ENCODE data around the gene PARD3B. TPM values are rescaled to one million over a fixed set of nuclear protein-coding genes. Genes with fewer than 3 reads are reported as not detected.

PARD3B gene
- total and polyA plus RNA-seq, 2 donors (not counting 1 experiment from before 2014, with no cell fraction given): 7.4 to 20.6 TPM

- no peak for DNase-seq (ENCODE audit: low read depth in 2 of 2)
- Histone ChIP-seq H3K9me3 (ENCODE audit: control insufficient read depth, insufficient read depth, low read depth, low read length) (no peaks in the 10 kb centered on the region), H3K36me3 (ENCODE audit: control insufficient read depth, insufficient read depth, low read length) (no peaks in the 10 kb centered on the region), H3K79me2 (ENCODE audit: control insufficient read depth, insufficient read depth, low read length) (no peaks in the 10 kb centered on the region), H3K4me3 (replicated peaks in 1 of 4; ENCODE audit: control extremely low read depth in 1 of 4, insufficient read depth in 1 of 4, low read depth in 3 of 4, low read length in 4 of 4) (no peak overlapping the region), H3K4me1 (ENCODE audit: control insufficient read depth, extremely low read depth, insufficient read depth, low read length) (no peaks in the 10 kb centered on the region), H3K9ac (ENCODE audit: insufficient read depth, low read length) (no peak overlapping the region), H3K27ac (ENCODE audit: insufficient read depth, low read length) (no peak overlapping the region), H4K20me1 (ENCODE audit: control insufficient read depth, extremely low read depth, insufficient read depth, low read length) (no peaks in the 10 kb centered on the region), H2AFZ (ENCODE audit: low read length) (no peak overlapping the region), H3K27me3 (ENCODE audit: control insufficient read depth, insufficient read depth, low read length) (no peaks in the 10 kb centered on the region), H3K4me2 (ENCODE audit: extremely low read depth, insufficient read depth, low read length) (no peak overlapping the region)
- TF ChIP-seq, protein P1, sequence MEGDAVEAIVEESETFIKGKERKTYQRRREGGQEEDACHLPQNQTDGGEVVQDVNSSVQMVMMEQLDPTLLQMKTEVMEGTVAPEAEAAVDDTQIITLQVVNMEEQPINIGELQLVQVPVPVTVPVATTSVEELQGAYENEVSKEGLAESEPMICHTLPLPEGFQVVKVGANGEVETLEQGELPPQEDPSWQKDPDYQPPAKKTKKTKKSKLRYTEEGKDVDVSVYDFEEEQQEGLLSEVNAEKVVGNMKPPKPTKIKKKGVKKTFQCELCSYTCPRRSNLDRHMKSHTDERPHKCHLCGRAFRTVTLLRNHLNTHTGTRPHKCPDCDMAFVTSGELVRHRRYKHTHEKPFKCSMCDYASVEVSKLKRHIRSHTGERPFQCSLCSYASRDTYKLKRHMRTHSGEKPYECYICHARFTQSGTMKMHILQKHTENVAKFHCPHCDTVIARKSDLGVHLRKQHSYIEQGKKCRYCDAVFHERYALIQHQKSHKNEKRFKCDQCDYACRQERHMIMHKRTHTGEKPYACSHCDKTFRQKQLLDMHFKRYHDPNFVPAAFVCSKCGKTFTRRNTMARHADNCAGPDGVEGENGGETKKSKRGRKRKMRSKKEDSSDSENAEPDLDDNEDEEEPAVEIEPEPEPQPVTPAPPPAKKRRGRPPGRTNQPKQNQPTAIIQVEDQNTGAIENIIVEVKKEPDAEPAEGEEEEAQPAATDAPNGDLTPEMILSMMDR (conservative IDR thresholded peaks at IDR 0.05 in 1 of 2, IDR thresholded peaks at IDR 0.05 in 1 of 2; ENCODE audit: low read depth in 1 of 2, low read length in 2 of 2): no peak
- TF ChIP-seq EZH2 (IDR thresholded peaks at IDR 0.05; ENCODE audit: low read length, missing control alignments): no peak
These were observed 472.6 kb downstream of the PARD3B start for GRCh38 chr2:205017912-205018311.

- H3K36me3 ChIP-seq (ENCODE audit: control insufficient read depth, insufficient read depth, low read length): no peaks in the 10 kb centered on the region
- no peak for DNase-seq (ENCODE audit: low read depth in 2 of 2)
- H3K4me2 ChIP-seq (ENCODE audit: extremely low read depth, insufficient read depth, low read length): no peak overlapping the region
- no peak overlapping the region for H3K27ac ChIP-seq (ENCODE audit: insufficient read depth, low read length)
- H3K9me3 ChIP-seq (ENCODE audit: control insufficient read depth, insufficient read depth, low read depth, low read length): no peaks in the 10 kb centered on the region
- H3K4me3 ChIP-seq (replicated peaks in 1 of 4; ENCODE audit: control extremely low read depth in 1 of 4, insufficient read depth in 1 of 4, low read depth in 3 of 4, low read length in 4 of 4): no peak overlapping the region
- H3K79me2 ChIP-seq (ENCODE audit: control insufficient read depth, insufficient read depth, low read length): no peaks in the 10 kb centered on the region
- no peaks in the 10 kb centered on the region for H3K27me3 ChIP-seq (ENCODE audit: control insufficient read depth, insufficient read depth, low read length)
- H3K4me1 ChIP-seq (ENCODE audit: control insufficient read depth, extremely low read depth, insufficient read depth, low read length): peaks cover 5% of the 10 kb centered on the region
- H3K9ac ChIP-seq (ENCODE audit: insufficient read depth, low read length): no peak overlapping the region
- no peaks in the 10 kb centered on the region for H4K20me1 ChIP-seq (ENCODE audit: control insufficient read depth, extremely low read depth, insufficient read depth, low read length)
- no peak overlapping the region for H2AFZ ChIP-seq (ENCODE audit: low read length)
- TF ChIP-seq, protein P1 (conservative IDR thresholded peaks at IDR 0.05 in 1 of 2, IDR thresholded peaks at IDR 0.05 in 1 of 2; ENCODE audit: low read depth in 1 of 2, low read length in 2 of 2): no peak
- no peak for TF ChIP-seq EZH2 (IDR thresholded peaks at IDR 0.05; ENCODE audit: low read length, missing control alignments)
These were observed 475.4 kb downstream of the PARD3B start for GRCh38 chr2:205020673-205021072.

- no peak overlapping the region for H3K9ac ChIP-seq (ENCODE audit: insufficient read depth, low read length)
These were observed 477.6 kb downstream of the PARD3B start for GRCh38 chr2:205022841-205023240.

More at GRCh38 chr2:205022841-205023240, 477.6 kb downstream of the PARD3B start:
- H3K4me3 ChIP-seq (replicated peaks in 1 of 4; ENCODE audit: control extremely low read depth in 1 of 4, insufficient read depth in 1 of 4, low read depth in 3 of 4, low read length in 4 of 4): no peak overlapping the region
- no peaks in the 10 kb centered on the region for H3K9me3 ChIP-seq (ENCODE audit: control insufficient read depth, insufficient read depth, low read depth, low read length)
- no peak for DNase-seq (ENCODE audit: low read depth in 2 of 2)
- H3K4me2 ChIP-seq (ENCODE audit: extremely low read depth, insufficient read depth, low read length): no peak overlapping the region
- no peaks in the 10 kb centered on the region for H3K36me3 ChIP-seq (ENCODE audit: control insufficient read depth, insufficient read depth, low read length)
- no peaks in the 10 kb centered on the region for H3K27me3 ChIP-seq (ENCODE audit: control insufficient read depth, insufficient read depth, low read length)
- H2AFZ ChIP-seq (ENCODE audit: low read length): no peak overlapping the region
- TF ChIP-seq, protein P1 (conservative IDR thresholded peaks at IDR 0.05 in 1 of 2, IDR thresholded peaks at IDR 0.05 in 1 of 2; ENCODE audit: low read depth in 1 of 2, low read length in 2 of 2): no peak
- no peak for TF ChIP-seq EZH2 (IDR thresholded peaks at IDR 0.05; ENCODE audit: low read length, missing control alignments)
- H3K79me2 ChIP-seq (ENCODE audit: control insufficient read depth, insufficient read depth, low read length): no peaks in the 10 kb centered on the region
- H3K27ac ChIP-seq (ENCODE audit: insufficient read depth, low read length): no peak overlapping the region
- peaks cover 8% of the 10 kb centered on the region for H3K4me1 ChIP-seq (ENCODE audit: control insufficient read depth, extremely low read depth, insufficient read depth, low read length)
- no peaks in the 10 kb centered on the region for H4K20me1 ChIP-seq (ENCODE audit: control insufficient read depth, extremely low read depth, insufficient read depth, low read length)

All from fibroblast of lung (primary cell).